Brain microvascular endothelial cell (primary cell): ENCODE data around the gene GFPT1.
A peak's percentile ranks its signal among the peaks of the same experiment; 100 is the strongest.

ENCODE experiments used
- DNase-seq: peaks from one replicate; pipeline ENCODE4 v3.0.0-alpha.2; 2020
- H3K27ac ChIP-seq: fragments of 250-450 bp; sonication (Bioruptor Pico); 2 replicates; pipeline ENCODE4 v1.5.1; 2020; ENCODE audit warnings: mild to moderate bottlenecking, moderate library complexity
- H3K27me3 ChIP-seq: fragments of 250-450 bp; sonication (Bioruptor Pico); replicated peaks from 2 replicates; pipeline ENCODE4 v1.5.1; 2020; ENCODE audit warnings: mild to moderate bottlenecking
- H3K36me3 ChIP-seq: fragments of 250-450 bp; sonication (Bioruptor Pico); replicated peaks from 2 replicates; pipeline ENCODE4 v1.5.1; 2020; ENCODE audit warnings: mild to moderate bottlenecking
- H3K4me3 ChIP-seq: 2 replicates; pipeline ENCODE4 v1.5.1; 2011; ENCODE audit warnings: low read depth, mild to moderate bottlenecking, control low read depth, low read length, moderate library complexity
- CTCF ChIP-seq: IDR thresholded peaks from 2 replicates; pipeline ENCODE4 v1.5.1; 2011; ENCODE audit warnings: low read depth, mild to moderate bottlenecking, moderate library complexity, low read length, control low read depth, inconsistent platforms; ENCODE audit errors: missing control alignments
- in situ Hi-C: cut with HindIII; loops from 2 replicates; pipeline ENCODE4 v1.10.0; 2017; ENCODE audit warnings: low sequenced_read_pairs, low pct_ligation_motif_present

The GFPT1 gene

GRCh38 chr2:69344305-69344704 is 42.7 kb downstream of the GFPT1 start:
- no peak overlapping the region for H3K27ac ChIP-seq
- in situ Hi-C loops = no loop called here
- peaks cover 76% of the 10 kb centered on the region for H3K36me3 ChIP-seq
- no peaks in the 10 kb centered on the region for H3K27me3 ChIP-seq
- no peak for DNase-seq
- no peak overlapping the region for H3K4me3 ChIP-seq
- no peak for TF ChIP-seq CTCF

GRCh38 chr2:69340101-69340775 is 46.8 kb downstream of the GFPT1 start:
- Histone ChIP-seq H3K4me3 (no peak overlapping the region), H3K36me3 (peaks cover 77% of the 10 kb centered on the region), H3K27ac (no peak overlapping the region), H3K27me3 (no peaks in the 10 kb centered on the region)
- TF ChIP-seq CTCF = no peak
- peak; percentile 12 for DNase-seq
- in situ Hi-C loops = no loop called here

- Histone ChIP-seq H3K27me3 (no peaks in the 10 kb centered on the region), H3K36me3 (peaks cover 60% of the 10 kb centered on the region), H3K4me3 (no peak overlapping the region), H3K27ac (no peak overlapping the region)
- in situ Hi-C loops = no loop called here
- DNase-seq = no peak
- TF ChIP-seq CTCF = no peak
Observed at GRCh38 chr2:69335311-69335710, 51.7 kb downstream of the GFPT1 start.

- Histone ChIP-seq H3K27ac (no peak overlapping the region), H3K4me3 (no peak overlapping the region), H3K27me3 (no peaks in the 10 kb centered on the region), H3K36me3 (peaks cover 60% of the 10 kb centered on the region)
- no peak for DNase-seq
- no peak for TF ChIP-seq CTCF
- in situ Hi-C loops = no loop called here
Observed at GRCh38 chr2:69333352-69333751, 53.7 kb downstream of the GFPT1 start.

GRCh38 chr2:69330781-69331180 is 56.2 kb downstream of the GFPT1 start:
- TF ChIP-seq CTCF = no peak
- Histone ChIP-seq H3K4me3 (no peak overlapping the region), H3K36me3 (peaks cover 61% of the 10 kb centered on the region), H3K27ac (no peak overlapping the region), H3K27me3 (no peaks in the 10 kb centered on the region)
- DNase-seq = no peak
- in situ Hi-C loops = no loop called here

GRCh38 chr2:69322631-69323030 is 64.4 kb downstream of the GFPT1 start:
- Histone ChIP-seq H3K36me3 (peaks cover 39% of the 10 kb centered on the region), H3K27ac (no peak overlapping the region), H3K4me3 (no peak overlapping the region), H3K27me3 (no peaks in the 10 kb centered on the region)
- in situ Hi-C loops = no loop called here
- no peak for TF ChIP-seq CTCF
- DNase-seq = no peak
